ENCODE results near the gene DCXR. TPM values are rescaled to one million over a fixed set of nuclear protein-coding genes. Genes with fewer than 3 reads are reported as not detected.
A peak's percentile ranks its signal among the peaks of the same experiment; 100 is the strongest.

Gene DCXR
- total and polyA plus RNA-seq, 2 experiments from 2014 or later, result 86.9 to 137 TPM

- Histone ChIP-seq H4K20me1 (replicated peaks; ENCODE audit: insufficient read depth) (0 out of 2 replicates have a peak, but pooled peaks cover 4% of the 10 kb centered on the region), H3K27me3 (ENCODE audit: insufficient read depth) (no peaks in the 10 kb centered on the region), H3K4me1 (ENCODE audit: insufficient read depth) (no peaks in the 10 kb centered on the region), H3K27ac (ENCODE audit: low read depth) (no peak overlapping the region), H3K9me2 (ENCODE audit: insufficient read depth) (no peaks in the 10 kb centered on the region), H3F3A (replicated peaks; ENCODE audit: low read depth) (0 out of 2 replicates have a peak, but pooled peaks cover 2% of the 10 kb centered on the region), H3K4me2 (no peak overlapping the region), H2AFZ (no peak overlapping the region), H3K36me3 (ENCODE audit: insufficient read depth) (no peaks in the 10 kb centered on the region), H3K4me3 (no peak overlapping the region), H3K79me2 (replicated peaks; ENCODE audit: insufficient read depth) (no peaks in the 10 kb centered on the region)
- DNase-seq (ENCODE audit: low spot score) (no peak), ATAC-seq (peak; percentile 19)
- no peaks in the 10 kb centered on the region for H3K9me3 Mint-ChIP-seq
- no peaks in the 10 kb centered on the region for H3K4me1 Mint-ChIP-seq
- no peaks in the 10 kb centered on the region for H3K36me3 Mint-ChIP-seq (ENCODE audit: low read depth)
- TF ChIP-seq, protein P1, sequence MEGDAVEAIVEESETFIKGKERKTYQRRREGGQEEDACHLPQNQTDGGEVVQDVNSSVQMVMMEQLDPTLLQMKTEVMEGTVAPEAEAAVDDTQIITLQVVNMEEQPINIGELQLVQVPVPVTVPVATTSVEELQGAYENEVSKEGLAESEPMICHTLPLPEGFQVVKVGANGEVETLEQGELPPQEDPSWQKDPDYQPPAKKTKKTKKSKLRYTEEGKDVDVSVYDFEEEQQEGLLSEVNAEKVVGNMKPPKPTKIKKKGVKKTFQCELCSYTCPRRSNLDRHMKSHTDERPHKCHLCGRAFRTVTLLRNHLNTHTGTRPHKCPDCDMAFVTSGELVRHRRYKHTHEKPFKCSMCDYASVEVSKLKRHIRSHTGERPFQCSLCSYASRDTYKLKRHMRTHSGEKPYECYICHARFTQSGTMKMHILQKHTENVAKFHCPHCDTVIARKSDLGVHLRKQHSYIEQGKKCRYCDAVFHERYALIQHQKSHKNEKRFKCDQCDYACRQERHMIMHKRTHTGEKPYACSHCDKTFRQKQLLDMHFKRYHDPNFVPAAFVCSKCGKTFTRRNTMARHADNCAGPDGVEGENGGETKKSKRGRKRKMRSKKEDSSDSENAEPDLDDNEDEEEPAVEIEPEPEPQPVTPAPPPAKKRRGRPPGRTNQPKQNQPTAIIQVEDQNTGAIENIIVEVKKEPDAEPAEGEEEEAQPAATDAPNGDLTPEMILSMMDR (conservative IDR thresholded peaks at IDR 0.05; ENCODE audit: low read depth in 2 of 2), result peak in 1 of 2 experiments; percentile 40; a peak in 2 of 4 replicates
- TF ChIP-seq, protein P2, sequence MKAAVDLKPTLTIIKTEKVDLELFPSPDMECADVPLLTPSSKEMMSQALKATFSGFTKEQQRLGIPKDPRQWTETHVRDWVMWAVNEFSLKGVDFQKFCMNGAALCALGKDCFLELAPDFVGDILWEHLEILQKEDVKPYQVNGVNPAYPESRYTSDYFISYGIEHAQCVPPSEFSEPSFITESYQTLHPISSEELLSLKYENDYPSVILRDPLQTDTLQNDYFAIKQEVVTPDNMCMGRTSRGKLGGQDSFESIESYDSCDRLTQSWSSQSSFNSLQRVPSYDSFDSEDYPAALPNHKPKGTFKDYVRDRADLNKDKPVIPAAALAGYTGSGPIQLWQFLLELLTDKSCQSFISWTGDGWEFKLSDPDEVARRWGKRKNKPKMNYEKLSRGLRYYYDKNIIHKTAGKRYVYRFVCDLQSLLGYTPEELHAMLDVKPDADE (IDR thresholded peaks at IDR 0.05), result no peak
- TF ChIP-seq JUNB (IDR thresholded peaks at IDR 0.05; ENCODE audit: unreplicated experiment) (no peak), NANOG (IDR thresholded peaks at IDR 0.05; ENCODE audit: borderline replicate concordance) (no peak), CREB1 (CRISPR knock-in tag; IDR thresholded peaks at IDR 0.05; ENCODE audit: low read depth) (no peak)
- H3K27ac Mint-ChIP-seq, result no peak overlapping the region
- peaks cover 14% of the 10 kb centered on the region for H3K27me3 Mint-ChIP-seq (ENCODE audit: insufficient read depth, low read depth, poor library complexity)
- H3K4me3 Mint-ChIP-seq, result no peak overlapping the region
Measured at GRCh38 chr17:82003411-82004381, 33.8 kb downstream of the DCXR start.

DNA sequence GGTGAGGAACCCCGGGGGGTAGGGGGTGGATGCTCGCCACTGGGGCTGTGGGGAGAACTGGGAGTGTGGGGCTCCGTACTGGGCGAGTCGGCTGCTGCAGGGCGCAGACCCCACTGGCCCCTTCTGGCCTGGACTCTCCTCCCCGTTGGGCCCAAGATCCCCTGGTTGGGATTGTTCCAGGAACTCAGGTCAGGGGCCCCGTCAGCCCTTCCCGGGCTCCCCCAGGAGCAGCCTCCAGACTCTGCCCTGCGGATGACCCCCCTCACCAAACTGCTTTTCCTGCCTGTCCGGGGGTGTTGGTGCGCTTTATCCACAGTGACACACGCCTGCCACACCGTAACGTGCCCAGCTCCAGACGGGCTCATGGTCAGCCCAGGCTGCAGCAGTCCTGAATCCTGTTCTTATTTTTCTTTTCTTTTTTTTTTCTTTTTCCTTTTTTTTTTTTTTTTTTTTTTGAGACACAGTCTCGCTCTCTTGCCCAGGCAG, 35.9 kb downstream of the DCXR start:
- Mint-ChIP-seq H3K4me3 (no peak overlapping the region), H3K36me3 (ENCODE audit: low read depth) (peaks cover 6% of the 10 kb centered on the region; the same call in 1 of the 3 replicates), H3K27ac (no peak overlapping the region), H3K9me3 (no peaks in the 10 kb centered on the region), H3K4me1 (no peaks in the 10 kb centered on the region), H3K27me3 (ENCODE audit: insufficient read depth, low read depth, poor library complexity) (peaks cover 15% of the 10 kb centered on the region)
- H3K4me3 ChIP-seq, result no peak overlapping the region
- H3K9me2 ChIP-seq (ENCODE audit: insufficient read depth), result no peaks in the 10 kb centered on the region
- no peaks in the 10 kb centered on the region for H3K36me3 ChIP-seq (ENCODE audit: insufficient read depth)
- 0 out of 2 replicates have a peak, but pooled peaks cover 4% of the 10 kb centered on the region for H4K20me1 ChIP-seq (replicated peaks; ENCODE audit: insufficient read depth)
- no peaks in the 10 kb centered on the region for H3K79me2 ChIP-seq (replicated peaks; ENCODE audit: insufficient read depth)
- no peaks in the 10 kb centered on the region for H3K27me3 ChIP-seq (ENCODE audit: insufficient read depth)
- no peak overlapping the region for H3K4me2 ChIP-seq
- no peak overlapping the region for H2AFZ ChIP-seq
- no peaks in the 10 kb centered on the region for H3K4me1 ChIP-seq (ENCODE audit: insufficient read depth)
- no peak overlapping the region for H3K27ac ChIP-seq (ENCODE audit: low read depth)
- 0 out of 2 replicates have a peak, but pooled peaks cover 2% of the 10 kb centered on the region for H3F3A ChIP-seq (replicated peaks; ENCODE audit: low read depth)
- DNase-seq (ENCODE audit: low spot score) (no peak), ATAC-seq (no peak)
- TF ChIP-seq CREB1 (CRISPR knock-in tag; IDR thresholded peaks at IDR 0.05; ENCODE audit: low read depth) (no peak), ZNF114 (CRISPR knock-in tag; IDR thresholded peaks at IDR 0.05) (no peak), EZH2phosphoT487 (IDR thresholded peaks at IDR 0.05; ENCODE audit: unreplicated experiment) (no peak), STAT1 (IDR thresholded peaks at IDR 0.05; ENCODE audit: unreplicated experiment) (no peak), POLR2AphosphoS5 (IDR thresholded peaks at IDR 0.05; ENCODE audit: low read depth) (no peak), NANOG (IDR thresholded peaks at IDR 0.05; ENCODE audit: borderline replicate concordance) (no peak), JUNB (IDR thresholded peaks at IDR 0.05; ENCODE audit: unreplicated experiment) (no peak)
- TF ChIP-seq, protein P3, sequence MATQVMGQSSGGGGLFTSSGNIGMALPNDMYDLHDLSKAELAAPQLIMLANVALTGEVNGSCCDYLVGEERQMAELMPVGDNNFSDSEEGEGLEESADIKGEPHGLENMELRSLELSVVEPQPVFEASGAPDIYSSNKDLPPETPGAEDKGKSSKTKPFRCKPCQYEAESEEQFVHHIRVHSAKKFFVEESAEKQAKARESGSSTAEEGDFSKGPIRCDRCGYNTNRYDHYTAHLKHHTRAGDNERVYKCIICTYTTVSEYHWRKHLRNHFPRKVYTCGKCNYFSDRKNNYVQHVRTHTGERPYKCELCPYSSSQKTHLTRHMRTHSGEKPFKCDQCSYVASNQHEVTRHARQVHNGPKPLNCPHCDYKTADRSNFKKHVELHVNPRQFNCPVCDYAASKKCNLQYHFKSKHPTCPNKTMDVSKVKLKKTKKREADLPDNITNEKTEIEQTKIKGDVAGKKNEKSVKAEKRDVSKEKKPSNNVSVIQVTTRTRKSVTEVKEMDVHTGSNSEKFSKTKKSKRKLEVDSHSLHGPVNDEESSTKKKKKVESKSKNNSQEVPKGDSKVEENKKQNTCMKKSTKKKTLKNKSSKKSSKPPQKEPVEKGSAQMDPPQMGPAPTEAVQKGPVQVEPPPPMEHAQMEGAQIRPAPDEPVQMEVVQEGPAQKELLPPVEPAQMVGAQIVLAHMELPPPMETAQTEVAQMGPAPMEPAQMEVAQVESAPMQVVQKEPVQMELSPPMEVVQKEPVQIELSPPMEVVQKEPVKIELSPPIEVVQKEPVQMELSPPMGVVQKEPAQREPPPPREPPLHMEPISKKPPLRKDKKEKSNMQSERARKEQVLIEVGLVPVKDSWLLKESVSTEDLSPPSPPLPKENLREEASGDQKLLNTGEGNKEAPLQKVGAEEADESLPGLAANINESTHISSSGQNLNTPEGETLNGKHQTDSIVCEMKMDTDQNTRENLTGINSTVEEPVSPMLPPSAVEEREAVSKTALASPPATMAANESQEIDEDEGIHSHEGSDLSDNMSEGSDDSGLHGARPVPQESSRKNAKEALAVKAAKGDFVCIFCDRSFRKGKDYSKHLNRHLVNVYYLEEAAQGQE (IDR thresholded peaks at IDR 0.05; ENCODE audit: unreplicated experiment), result no peak
- TF ChIP-seq, protein P1 (conservative IDR thresholded peaks at IDR 0.05; ENCODE audit: low read depth in 2 of 2), result no peak

All from GM23338 (cell line).